HG02798 (cell line): ENCODE data around the gene TERT.

Source experiments
- ATAC-seq: cut with Tn5 transposase; IDR thresholded peaks from one replicate; pipeline ENCODE4 v1.9.1; 2021; ENCODE audit warnings: mild to moderate bottlenecking; ENCODE audit not compliant: unreplicated experiment, poor library complexity

The TERT gene

GRCh38 chr5:1211701-1212100, 83.2 kb downstream of the TERT start:
- ATAC-seq, result no peak

GRCh38 chr5:1210832-1211251, 84.0 kb downstream of the TERT start:
- no peak for ATAC-seq

GRCh38 chr5:1209896-1210776, 84.7 kb downstream of the TERT start:
- no peak for ATAC-seq

- no peak for ATAC-seq
Observed at GRCh38 chr5:1209489-1209852, 85.4 kb downstream of the TERT start.

GRCh38 chr5:1208743-1209488, 86.0 kb downstream of the TERT start:
- no peak for ATAC-seq

- ATAC-seq, result no peak
Observed at GRCh38 chr5:1208221-1208742, 86.6 kb downstream of the TERT start.

GRCh38 chr5:1207555-1207954, 87.3 kb downstream of the TERT start:
- ATAC-seq, result no peak

- ATAC-seq, result no peak
Observed at GRCh38 chr5:1206521-1207412, 88.1 kb downstream of the TERT start.

- ATAC-seq, result no peak
Observed at GRCh38 chr5:1205255-1206180, 89.3 kb downstream of the TERT start.

GRCh38 chr5:1204693-1205242, 90.1 kb downstream of the TERT start:
- no peak for ATAC-seq

GRCh38 chr5:1203968-1204692, 90.7 kb downstream of the TERT start:
- no peak for ATAC-seq

GRCh38 chr5:1203311-1203967, 91.4 kb downstream of the TERT start:
- no peak for ATAC-seq
